PC-9 (cell line): Measurements from ENCODE around the gene TRPC4AP. TPM values are rescaled to one million over a fixed set of nuclear protein-coding genes. Genes with fewer than 3 reads are reported as not detected.

Source experiments
- BruUV-seq: library from RNA; stranded (reverse); fragments of 400-500 nt; replicated peaks from 2 replicates; lab custom pipeline; 2021; lab: Mats Ljungman, UMichigan
- CTCF ChIA-PET: fragments of 300-600 bp; sonication (Branson Sonifier 250); formaldehyde crosslinking; loops from one replicate; lab custom pipeline; 2022; ENCODE audit warnings: antibody characterized with exemption; lab: Charles Lee
- POLR2A ChIA-PET: fragments of 300-600 bp; sonication (Branson Sonifier 250); formaldehyde crosslinking; loops from one replicate; lab custom pipeline; 2022; ENCODE audit warnings: antibody characterized with exemption; ENCODE audit not compliant: unreplicated experiment; lab: Charles Lee
- DNase-seq, 2 experiments: peaks; one replicate each; pipeline versions ENCODE4 v3.0.0 to v3.0.0-alpha.2; 2015 to 2022; ENCODE audit warnings: mixed read lengths in 1 of 2
- H2AFZ ChIP-seq: fragments of 200-600 bp; sonication (generic); 2 replicates; pipeline ENCODE4 v1.8.1; 2017; ENCODE audit warnings: antibody characterized with exemption
- H3F3A ChIP-seq: fragments of 200-600 bp; sonication (generic); 2 replicates; pipeline ENCODE4 v1.8.1; 2017; ENCODE audit warnings: antibody characterized with exemption, mild to moderate bottlenecking, low read depth; ENCODE audit not compliant: insufficient read depth
- H3K27ac ChIP-seq: fragments of 200-600 bp; sonication (generic); 2 replicates; pipeline ENCODE4 v1.6.1; 2016; ENCODE audit warnings: mixed run types
- H3K27me3 ChIP-seq: fragments of 200-600 bp; sonication (generic); 2 replicates; pipeline ENCODE4 v1.6.1; 2016; ENCODE audit warnings: low read depth, mixed run types; ENCODE audit not compliant: insufficient read depth
- H3K36me3 ChIP-seq: fragments of 200-600 bp; sonication (generic); 2 replicates; pipeline ENCODE4 v1.6.1; 2016; ENCODE audit warnings: low read depth, mixed run types
- H3K4me1 ChIP-seq: fragments of 200-600 bp; sonication (generic); replicated peaks from 2 replicates; pipeline ENCODE4 v1.6.1; 2016; ENCODE audit warnings: mixed run types; ENCODE audit not compliant: insufficient read depth
- H3K4me2 ChIP-seq: fragments of 200-600 bp; sonication (generic); 2 replicates; pipeline ENCODE4 v1.6.1; 2017; ENCODE audit warnings: mixed run types
- H3K4me3 ChIP-seq: fragments of 200-600 bp; sonication (generic); 2 replicates; pipeline ENCODE4 v1.6.1; 2016; ENCODE audit warnings: mixed run types
- H3K79me2 ChIP-seq: fragments of 200-600 bp; sonication (generic); 2 replicates; pipeline ENCODE4 v1.6.1; 2017; ENCODE audit warnings: low read depth, mixed run types
- H3K9me2 ChIP-seq: fragments of 200-600 bp; sonication (generic); 2 replicates; pipeline ENCODE4 v1.8.1; 2017; ENCODE audit warnings: mild to moderate bottlenecking; ENCODE audit not compliant: insufficient read depth
- H3K9me3 ChIP-seq: fragments of 200-600 bp; sonication (generic); 2 replicates; pipeline ENCODE4 v1.8.1; 2016; ENCODE audit warnings: low read depth; ENCODE audit not compliant: insufficient read depth
- H4K20me1 ChIP-seq: fragments of 200-600 bp; sonication (generic); 2 replicates; pipeline ENCODE4 v1.8.1; 2017; ENCODE audit not compliant: insufficient read depth
- CTCF ChIP-seq: fragments of 200-600 bp; sonication (generic); conservative IDR thresholded peaks from 2 replicates; pipeline ENCODE4 v1.6.1; 2017; ENCODE audit warnings: mixed run types, antibody characterized with exemption, mild to moderate bottlenecking, moderate library complexity
- EZH2 ChIP-seq: fragments of 200-600 bp; sonication (generic); IDR thresholded peaks from 2 replicates; pipeline ENCODE4 v1.8.0; 2017; ENCODE audit warnings: antibody characterized with exemption, low read depth
- intact Hi-C: fragments of 100-400 bp; cut with micrococcal nuclease; formaldehyde crosslinking; loops from one replicate; pipeline ENCODE4 v1.10.0; 2022; ENCODE audit not compliant: unreplicated experiment
- total RNA-seq: library from RNA; stranded (reverse); gene quantifications from 2 replicates; pipeline ENCODE4 v1.2.3, GENCODE V29; 2021

TRPC4AP gene
- total RNA-seq, 1 experiment from 2014 or later: 51.0 TPM

- H3K27ac ChIP-seq: no peak overlapping the region
- H3F3A ChIP-seq: no peaks in the 10 kb centered on the region
- intact Hi-C loops: no loop called here
- H3K27me3 ChIP-seq: no peaks in the 10 kb centered on the region
- H3K36me3 ChIP-seq: peaks cover 13% of the 10 kb centered on the region; the same call in 1 of the 2 replicates
- H3K9me3 ChIP-seq: no peaks in the 10 kb centered on the region
- H2AFZ ChIP-seq: no peak overlapping the region
- no peaks in the 10 kb centered on the region for H3K9me2 ChIP-seq
- no peak for DNase-seq
- no peaks in the 10 kb centered on the region for H3K79me2 ChIP-seq
- ChIA-PET CTCF (no interaction called here), POLR2A (no interaction called here)
- no peaks in the 10 kb centered on the region for H3K4me1 ChIP-seq
- no TSS peak for BruUV-seq
- no peak overlapping the region for H3K4me2 ChIP-seq
- TF ChIP-seq EZH2: no peak
- TF ChIP-seq CTCF: no peak
- no peak overlapping the region for H3K4me3 ChIP-seq
- H4K20me1 ChIP-seq: 0 out of 2 replicates have a peak, but pooled peaks cover 4% of the 10 kb centered on the region
Measured at GRCh38 chr20:35021063-35021462, 71.5 kb downstream of the TRPC4AP start.

- intact Hi-C loops: no loop called here
- no peaks in the 10 kb centered on the region for H3K79me2 ChIP-seq
- H3K27me3 ChIP-seq: no peaks in the 10 kb centered on the region
- BruUV-seq: no TSS peak
- ChIA-PET CTCF (no interaction called here), POLR2A (no interaction called here)
- DNase-seq: no peak
- no peak overlapping the region for H3K4me3 ChIP-seq
- H3K36me3 ChIP-seq: peaks cover 17% of the 10 kb centered on the region; the same call in 1 of the 2 replicates
- H3F3A ChIP-seq: no peaks in the 10 kb centered on the region
- H3K9me2 ChIP-seq: no peaks in the 10 kb centered on the region
- H4K20me1 ChIP-seq: 0 out of 2 replicates have a peak, but pooled peaks cover 4% of the 10 kb centered on the region
- no peaks in the 10 kb centered on the region for H3K4me1 ChIP-seq
- no peak overlapping the region for H2AFZ ChIP-seq
- H3K9me3 ChIP-seq: no peaks in the 10 kb centered on the region
- TF ChIP-seq EZH2: no peak
- TF ChIP-seq CTCF: no peak
- no peak overlapping the region for H3K4me2 ChIP-seq
- no peak overlapping the region for H3K27ac ChIP-seq
Measured at GRCh38 chr20:35020108-35020928, 72.3 kb downstream of the TRPC4AP start.

- Histone ChIP-seq H2AFZ (no peak overlapping the region), H3K27me3 (no peaks in the 10 kb centered on the region), H3K4me1 (no peaks in the 10 kb centered on the region), H3K36me3 (peaks cover 17% of the 10 kb centered on the region; the same call in 1 of the 2 replicates), H4K20me1 (0 out of 2 replicates have a peak, but pooled peaks cover 4% of the 10 kb centered on the region), H3K4me3 (no peak overlapping the region), H3K9me2 (no peaks in the 10 kb centered on the region), H3K79me2 (no peaks in the 10 kb centered on the region), H3K4me2 (no peak overlapping the region), H3K9me3 (no peaks in the 10 kb centered on the region), H3F3A (no peaks in the 10 kb centered on the region), H3K27ac (no peak overlapping the region)
- ChIA-PET POLR2A (interaction anchor here (0.6 kb wide), 1 partner anchor 311 kb away, joined by 8 read pairs; no protein-coding TSS in a partner anchor), CTCF (interaction anchor here (0.6 kb wide), 2 partner anchors 76 to 488 kb away, joined by 3 to 7 read pairs; no protein-coding TSS in a partner anchor)
- DNase-seq: no peak
- TF ChIP-seq EZH2 (no peak), CTCF (no peak)
- intact Hi-C loops: no loop called here
- BruUV-seq: no TSS peak
Measured at GRCh38 chr20:35018590-35019371, 73.8 kb downstream of the TRPC4AP start.
